Heart right ventricle (tissue), 16 donors: ENCODE data around the gene SZRD1. TPM values are rescaled to one million over a fixed set of nuclear protein-coding genes. Genes with fewer than 3 reads are reported as not detected.

ENCODE experiments used
- ATAC-seq, 8 donors: fragments of 200-7000 bp; cut with Tn5 transposase; one replicate each; pipeline ENCODE4 v1.9.1; 2020; ENCODE audit warnings: mild to moderate bottlenecking in 8 of 8, moderate library complexity in 8 of 8, moderate number of reproducible peaks in 1 of 8
- DNase-seq, 2 donors: peaks; one replicate each; pipeline ENCODE4 v3.0.0-alpha.2; 2020
- H3K27ac ChIP-seq, 10 donors: fragments of 200-600 bp; sonication (generic) in 2 of 10; one replicate each; pipeline versions ENCODE4 v1.5.0 to v1.8.0; 2020 to 2022; ENCODE audit warnings: mild to moderate bottlenecking in 3 of 10
- H3K27me3 ChIP-seq, 7 donors: fragments of 200-600 bp; one replicate each; pipeline ENCODE4 v1.8.0; 2021 to 2022; ENCODE audit warnings: mild to moderate bottlenecking in 2 of 7
- H3K36me3 ChIP-seq, 9 donors: fragments of 200-600 bp; sonication (generic) in 1 of 9; one replicate each; pipeline versions ENCODE4 v1.5.0 to v1.8.0; 2020 to 2022; ENCODE audit warnings: mild to moderate bottlenecking in 2 of 9
- H3K4me1 ChIP-seq, 9 donors: fragments of 200-600 bp; sonication (generic) in 1 of 9; one replicate each; pipeline versions ENCODE4 v1.5.0 to v1.8.0; 2020 to 2022; ENCODE audit warnings: mild to moderate bottlenecking in 4 of 9
- H3K4me3 ChIP-seq, 10 donors: fragments of 200-600 bp; sonication (generic) in 2 of 10; one replicate each; pipeline versions ENCODE4 v1.5.0 to v1.8.0; 2020 to 2022; ENCODE audit warnings: mild to moderate bottlenecking in 7 of 10, moderate library complexity in 2 of 10
- H3K9me3 ChIP-seq, 11 donors: fragments of 200-600 bp in 10 of 11; sonication (generic) in 2 of 11; one replicate each; pipeline versions ENCODE4 v1.5.0 to v1.8.0; 2013 to 2022; ENCODE audit warnings: mild to moderate bottlenecking in 2 of 11, control low read depth in 1 of 11, moderate library complexity in 1 of 11
- WGBS, 2 donors: extraction: QIAGEN DNeasy Blood & Tissue Kit; methylation state at CpG; one replicate each; pipeline ENCODE4 v1.1.7; 2013; ENCODE audit warnings: inconsistent platforms in 1 of 2; 5-methylcytosine and 5-hydroxymethylcytosine counted together
- intact Hi-C, 10 donors: fragments of 100-400 bp; cut with DNase I; formaldehyde crosslinking; loops; one replicate each; pipeline versions ENCODE4 v1.11.1 to v1.14.2; 2022
- polyA plus RNA-seq, 2 donors: library from polyadenylated mRNA; stranded (reverse); fragments of 200-250 nt; gene quantifications; one replicate each; pipeline ENCODE4 v1.2.3, GENCODE V29; 2013
- total RNA-seq, 10 donors: library from RNA; stranded (reverse); fragmentation: NEBNext Ultra II Directional in 3 of 10; extraction: Animal tissue kit (Norgen Biotek cat#: 25700) in 3 of 10; gene quantifications; one replicate each; pipeline versions ENCODE4 v1.2.1 to v1.2.4, GENCODE V29; 2021 to 2023
- TF ChIP-seq, protein P1 (sequence below), 9 donors: fragments of 200-600 bp; sonication (generic) in 2 of 9; IDR thresholded peaks; one replicate each; pipeline versions ENCODE4 v1.5.0 to v1.8.0; 2021 to 2022; ENCODE audit warnings: antibody characterized with exemption in 9 of 9, mild to moderate bottlenecking in 5 of 9, moderate library complexity in 1 of 9
- donor health status: Arrhythmogenic right ventricular cardiomyopathy.
- donor health status: ischemic (EF 13 %, LVEDD 7.1; RV severe dilation, severe dysfunction).
- donor health status: healthy with polysubstance abuse.
- donor health status: DM: no; HTN: yes; CAD: no.
- donor health status: DM: no; HTN: no; CAD: no.
- donor health status: ischemic (EF 25% LVEDD 6.9; RV normal size, moderate dysfunction).
- donor health status: ischemic (EF 25% LVEDD 5.7; RV mildly dilated, moderate dysfunction).
- donor health status: healthy.
- donor health status: DM: yes; HTN: yes; CAD: no.
- donor health status: Ischemic cardiomyopathy.
- donor health status: ischemic (EF 35%, LVEDD 5.7; RV mildly dilated, moderate dysfunction).
- donor health status: nonischemic (EF 11% LVEDD 7.7; RV severe dilation, severe dysfunction).
- donor health status: DM: yes; HTN: yes; CAD: no.
- donor health status: PGD.
- donor health status: ischemic (EF 29% LVEDD 5.4; RV normal size, mild dysfunction).
- donor health status: nonischemic (EF 23%, LVEDD 6.1; RV moderate dilation, normal function).

The SZRD1 gene
- total and polyA plus RNA-seq, 12 donors, result 37.8 to 131 (median 102) TPM

DNA sequence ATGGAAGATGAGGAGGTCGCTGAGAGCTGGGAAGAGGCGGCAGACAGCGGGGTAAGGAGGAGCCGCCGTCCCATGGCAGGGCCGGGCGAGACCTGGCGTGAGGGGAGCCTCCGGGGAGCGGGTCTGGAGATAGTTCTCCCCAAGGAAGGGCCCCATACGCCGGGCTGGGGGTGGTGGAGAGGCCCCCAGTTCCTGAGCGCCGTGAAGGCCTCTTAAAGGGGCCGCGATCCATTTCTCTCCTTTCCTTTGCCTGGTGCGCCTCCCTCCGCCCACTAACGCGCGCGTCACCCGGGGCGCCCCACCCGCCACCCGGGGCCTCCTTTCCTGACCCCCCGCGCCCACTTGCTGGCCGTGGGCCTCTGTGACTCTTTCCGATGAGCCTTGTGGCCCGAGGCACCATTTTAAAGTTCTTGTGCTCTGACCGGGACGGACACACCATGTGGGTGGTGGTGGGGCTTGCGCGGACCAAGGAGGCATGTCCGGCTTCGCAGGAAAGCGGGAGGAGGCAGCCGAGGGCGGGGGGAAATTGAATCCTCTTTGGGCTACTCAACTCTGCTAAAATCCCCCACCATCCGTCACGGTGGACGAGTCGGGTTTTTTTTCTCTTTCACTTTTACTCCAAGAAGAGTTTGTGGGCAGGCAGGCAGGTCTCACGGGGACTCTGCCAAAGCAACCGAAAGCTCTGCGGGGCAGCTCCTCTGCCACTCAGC lies 371 bp downstream of the SZRD1 start:
- intact Hi-C loops, result loop anchor here (2.0 to 10.0 kb wide), 7 partner anchors 75 to 295 kb away; partner anchors contain the start of genes FAM131C (in 3 of the 10) and NECAP2 (in 2 of the 10)
- WGBS, 2 donors, result 1% methylated on average over 44 to 47 of the region's 47 CpGs

DNA sequence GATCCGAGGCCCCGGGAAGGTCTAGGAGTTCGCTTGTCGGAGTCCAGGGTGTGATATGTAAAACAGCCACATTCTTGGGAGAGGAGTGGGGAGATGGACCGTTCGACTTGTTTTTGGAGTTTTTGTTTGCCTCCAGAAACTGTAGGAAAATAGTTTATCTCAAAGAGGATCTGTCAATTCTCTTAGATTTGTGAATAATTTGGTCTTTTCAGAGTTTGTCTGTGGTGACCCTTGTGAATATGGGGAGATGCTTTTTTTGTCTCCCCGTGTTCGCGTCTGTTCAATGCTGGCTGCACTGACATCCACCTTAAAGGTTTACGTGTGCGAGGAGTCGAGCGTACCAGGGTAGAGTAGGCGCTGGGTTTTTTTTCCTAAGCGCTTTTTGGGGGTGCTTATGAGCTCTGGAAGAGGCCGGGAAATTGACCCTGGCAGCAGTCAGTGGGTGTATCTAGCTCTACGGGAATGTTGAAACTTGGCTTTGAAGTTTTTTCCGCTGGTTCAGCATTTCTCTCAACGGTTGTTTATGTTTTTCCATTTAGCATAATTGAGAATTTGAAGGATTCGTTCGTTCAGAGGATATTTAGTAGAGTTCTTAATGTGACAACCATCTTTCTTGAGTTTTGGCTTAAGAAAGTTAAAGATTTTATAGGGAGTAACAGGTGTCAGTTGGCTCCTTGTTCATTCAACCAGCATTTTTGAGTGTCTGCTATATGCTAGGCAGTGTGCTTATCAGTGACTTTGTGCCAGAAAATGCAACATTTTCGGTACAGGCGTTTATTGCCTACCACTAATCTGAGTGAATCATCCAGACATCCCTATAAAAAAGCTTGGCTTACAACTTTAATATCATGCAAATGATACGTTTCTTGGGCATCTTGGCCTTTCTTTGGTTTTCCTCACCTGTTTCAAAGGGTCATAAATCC lies 1.2 kb downstream of the SZRD1 start:
- peak in 2 of 8 donors; percentile 8 to 48 for ATAC-seq
- Histone ChIP-seq H3K36me3 (peaks cover 0 to 8% (median 0%) of the 10 kb centered on the region in 9 donors), H3K27ac (peak overlapping the region; percentile 91 to 99 (median 98)), H3K4me1 (peaks cover 12 to 78% (median 48%) of the 10 kb centered on the region in 9 donors), H3K9me3 (no peaks in the 10 kb centered on the region), H3K4me3 (peak overlapping the region; percentile 50 to 96 (median 75)), H3K27me3 (no peaks in the 10 kb centered on the region)
- intact Hi-C loops, result loop anchor here (2.0 to 10.0 kb wide), 7 partner anchors 74 to 296 kb away; partner anchors contain the start of genes FAM131C (in 3 of the 10) and NECAP2 (in 2 of the 10)
- DNase-seq, result no peak
- 2 to 3% methylated on average over 24 of the region's 24 CpGs for WGBS, 2 donors
- TF ChIP-seq, protein P1, sequence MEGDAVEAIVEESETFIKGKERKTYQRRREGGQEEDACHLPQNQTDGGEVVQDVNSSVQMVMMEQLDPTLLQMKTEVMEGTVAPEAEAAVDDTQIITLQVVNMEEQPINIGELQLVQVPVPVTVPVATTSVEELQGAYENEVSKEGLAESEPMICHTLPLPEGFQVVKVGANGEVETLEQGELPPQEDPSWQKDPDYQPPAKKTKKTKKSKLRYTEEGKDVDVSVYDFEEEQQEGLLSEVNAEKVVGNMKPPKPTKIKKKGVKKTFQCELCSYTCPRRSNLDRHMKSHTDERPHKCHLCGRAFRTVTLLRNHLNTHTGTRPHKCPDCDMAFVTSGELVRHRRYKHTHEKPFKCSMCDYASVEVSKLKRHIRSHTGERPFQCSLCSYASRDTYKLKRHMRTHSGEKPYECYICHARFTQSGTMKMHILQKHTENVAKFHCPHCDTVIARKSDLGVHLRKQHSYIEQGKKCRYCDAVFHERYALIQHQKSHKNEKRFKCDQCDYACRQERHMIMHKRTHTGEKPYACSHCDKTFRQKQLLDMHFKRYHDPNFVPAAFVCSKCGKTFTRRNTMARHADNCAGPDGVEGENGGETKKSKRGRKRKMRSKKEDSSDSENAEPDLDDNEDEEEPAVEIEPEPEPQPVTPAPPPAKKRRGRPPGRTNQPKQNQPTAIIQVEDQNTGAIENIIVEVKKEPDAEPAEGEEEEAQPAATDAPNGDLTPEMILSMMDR (IDR thresholded peaks at IDR 0.05), result no peak

More for the DNA sequence above, 371 bp downstream of the SZRD1 start:
- peak overlapping the region; percentile 50 to 96 (median 75) for H3K4me3 ChIP-seq
- ATAC-seq (peak; percentile 84 to 93 (median 90)), DNase-seq (peak; percentile 83 to 89)
- peaks cover 12 to 76% (median 39%) of the 10 kb centered on the region in 9 donors for H3K4me1 ChIP-seq
- H3K9me3 ChIP-seq, result no peaks in the 10 kb centered on the region
- peaks cover 0 to 1% (median 0%) of the 10 kb centered on the region in 9 donors for H3K36me3 ChIP-seq
- no peaks in the 10 kb centered on the region for H3K27me3 ChIP-seq
- peak overlapping the region; percentile 91 to 99 (median 98) for H3K27ac ChIP-seq
- TF ChIP-seq, protein P1 (IDR thresholded peaks at IDR 0.05), result peak in 4 of 9 donors; percentile 15 to 34 (median 22)

DNA sequence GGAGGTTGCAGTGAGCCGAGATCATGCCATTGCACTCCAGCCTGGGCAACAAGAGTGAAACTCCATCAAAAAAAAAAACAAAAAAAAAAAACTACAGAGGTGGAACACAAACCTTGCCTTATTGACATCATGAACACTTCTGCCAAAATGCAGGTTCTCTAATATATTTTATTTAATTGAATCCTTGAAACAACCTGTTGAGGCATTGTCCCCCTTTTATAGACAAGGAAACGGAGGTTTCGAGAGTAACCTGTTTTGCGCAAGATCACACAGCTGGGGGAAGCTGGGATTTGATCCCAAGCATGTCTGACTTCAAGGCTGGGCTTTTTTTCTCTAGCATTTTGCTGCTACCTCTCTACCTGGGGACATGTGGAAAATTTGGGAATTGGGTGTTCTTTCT lies 2.8 kb downstream of the SZRD1 start:
- Histone ChIP-seq H3K9me3 (no peaks in the 10 kb centered on the region), H3K4me1 (peaks cover 12 to 78% (median 57%) of the 10 kb centered on the region in 9 donors), H3K27me3 (no peaks in the 10 kb centered on the region), H3K27ac (no peak overlapping the region), H3K36me3 (peaks cover 0 to 8% (median 0%) of the 10 kb centered on the region in 9 donors), H3K4me3 (no peak overlapping the region)
- intact Hi-C loops, result loop anchor here (5.0 to 10.0 kb wide), 6 partner anchors 72 to 298 kb away; partner anchors contain the start of genes FAM131C (in 3 of the 10) and NECAP2 (in 3 of the 10)
- TF ChIP-seq, protein P1 (IDR thresholded peaks at IDR 0.05), result no peak
- WGBS, 2 donors, result 86 to 94% methylated on average over 4 of the region's 4 CpGs
- DNase-seq (no peak), ATAC-seq (no peak)

- TF ChIP-seq, protein P1 (IDR thresholded peaks at IDR 0.05), result no peak
- H3K27me3 ChIP-seq, result no peaks in the 10 kb centered on the region
- peaks cover 0 to 8% (median 0%) of the 10 kb centered on the region in 9 donors for H3K36me3 ChIP-seq
- peaks cover 17 to 84% (median 72%) of the 10 kb centered on the region in 9 donors for H3K4me1 ChIP-seq
- intact Hi-C loops, result loop anchor here in 1 of 10 donors (5.0 kb wide), 1 partner anchor 71 kb away; the partner anchor contains the start of gene NECAP2
- DNase-seq, result no peak
- H3K9me3 ChIP-seq, result no peaks in the 10 kb centered on the region
- H3K27ac ChIP-seq, result peak overlapping the region in 2 of 10 donors; percentile 40 to 54
- WGBS, 2 donors, result 81 to 82% methylated on average over 5 of the region's 5 CpGs
- ATAC-seq, result no peak
- no peak overlapping the region for H3K4me3 ChIP-seq
Observed at GRCh38 chr1:16371725-16372124, 4.7 kb downstream of the SZRD1 start.
